B cell (primary cell): ENCODE results near the gene HOMER2.
"Not testable (repeated sequence)": the region's sequence is repeated elsewhere in the genome, so short reads cannot be mapped to it uniquely, and the experiment has no call there.

Experiments used
- EZH2 ChIP-seq: IDR thresholded peaks from 2 replicates; pipeline ENCODE4 v1.6.1; 2012; ENCODE audit warnings: borderline replicate concordance, low read depth, mild to moderate bottlenecking, moderate library complexity, low read length; ENCODE audit not compliant: insufficient read depth, poor library complexity, severe bottlenecking
- TF ChIP-seq, protein P1 (sequence below): fragments of 200-600 bp; IDR thresholded peaks from one replicate; pipeline ENCODE4 v1.8.0; 2022; ENCODE audit warnings: antibody characterized with exemption, mild to moderate bottlenecking

DNA sequence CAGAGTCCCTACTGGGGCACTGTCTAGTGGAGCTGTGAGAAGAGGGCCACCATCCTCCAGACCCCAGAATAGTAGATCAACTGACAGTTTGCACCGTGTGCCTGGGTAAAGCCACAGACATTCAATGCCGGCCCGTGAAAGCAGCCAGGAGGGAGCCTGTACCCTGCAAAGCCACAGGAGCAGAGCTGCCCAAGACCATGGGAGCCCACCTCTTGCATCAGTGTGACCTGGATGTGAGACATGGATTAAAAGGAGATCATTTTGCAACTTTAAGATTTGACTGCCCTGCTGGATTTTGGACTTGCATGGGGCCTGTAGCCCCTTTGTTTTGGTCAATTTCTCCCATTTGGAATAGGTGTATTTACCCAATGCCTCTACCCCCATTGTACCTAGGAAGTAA is 86.5 kb downstream of the HOMER2 start:
- TF ChIP-seq, protein P1, sequence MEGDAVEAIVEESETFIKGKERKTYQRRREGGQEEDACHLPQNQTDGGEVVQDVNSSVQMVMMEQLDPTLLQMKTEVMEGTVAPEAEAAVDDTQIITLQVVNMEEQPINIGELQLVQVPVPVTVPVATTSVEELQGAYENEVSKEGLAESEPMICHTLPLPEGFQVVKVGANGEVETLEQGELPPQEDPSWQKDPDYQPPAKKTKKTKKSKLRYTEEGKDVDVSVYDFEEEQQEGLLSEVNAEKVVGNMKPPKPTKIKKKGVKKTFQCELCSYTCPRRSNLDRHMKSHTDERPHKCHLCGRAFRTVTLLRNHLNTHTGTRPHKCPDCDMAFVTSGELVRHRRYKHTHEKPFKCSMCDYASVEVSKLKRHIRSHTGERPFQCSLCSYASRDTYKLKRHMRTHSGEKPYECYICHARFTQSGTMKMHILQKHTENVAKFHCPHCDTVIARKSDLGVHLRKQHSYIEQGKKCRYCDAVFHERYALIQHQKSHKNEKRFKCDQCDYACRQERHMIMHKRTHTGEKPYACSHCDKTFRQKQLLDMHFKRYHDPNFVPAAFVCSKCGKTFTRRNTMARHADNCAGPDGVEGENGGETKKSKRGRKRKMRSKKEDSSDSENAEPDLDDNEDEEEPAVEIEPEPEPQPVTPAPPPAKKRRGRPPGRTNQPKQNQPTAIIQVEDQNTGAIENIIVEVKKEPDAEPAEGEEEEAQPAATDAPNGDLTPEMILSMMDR: not testable (repeated sequence)
- not testable (repeated sequence) for TF ChIP-seq EZH2
